Fibroblast of the conjunctiva (primary cell): ENCODE data around the gene GAB3.

Source experiments
- DNase-seq: peaks from one replicate; pipeline ENCODE4 v3.0.0-alpha.2; 2010; ENCODE audit warnings: low read depth

The GAB3 gene

GRCh38 chrX:154750301-154751202, at the start of gene GAB3:
TSS of gene GAB3 (minus strand) at chrX:154751077. CDS start at chrX:154751025, 52 bp downstream.
- DNase-seq: no peak

GRCh38 chrX:154799556-154800348, 48.9 kb upstream of the GAB3 start:
- DNase-seq: no peak

- DNase-seq: no peak
Measured at GRCh38 chrX:154797006-154797405, 46.1 kb upstream of the GAB3 start.

GRCh38 chrX:154795016-154795415, 44.1 kb upstream of the GAB3 start:
- no peak for DNase-seq

GRCh38 chrX:154793084-154793795, 42.4 kb upstream of the GAB3 start:
- DNase-seq: no peak

- DNase-seq: no peak
Measured at GRCh38 chrX:154791939-154792338, 41.1 kb upstream of the GAB3 start.

GRCh38 chrX:154791467-154791866, 40.6 kb upstream of the GAB3 start:
- DNase-seq: no peak

GRCh38 chrX:154785716-154786115, 34.8 kb upstream of the GAB3 start:
- no peak for DNase-seq

- DNase-seq: no peak
Measured at GRCh38 chrX:154784149-154784995, 33.5 kb upstream of the GAB3 start.

- DNase-seq: no peak
Measured at GRCh38 chrX:154780968-154781367, 30.1 kb upstream of the GAB3 start.

GRCh38 chrX:154779261-154779660, 28.4 kb upstream of the GAB3 start:
- DNase-seq: no peak

- DNase-seq: no peak
Measured at GRCh38 chrX:154776753-154777152, 25.9 kb upstream of the GAB3 start.

- no peak for DNase-seq
Measured at GRCh38 chrX:154775419-154776349, 24.8 kb upstream of the GAB3 start.

GRCh38 chrX:154774622-154775021, 23.7 kb upstream of the GAB3 start:
- no peak for DNase-seq

- DNase-seq: peak; percentile 93
Measured at GRCh38 chrX:154762537-154763296, 11.8 kb upstream of the GAB3 start, which contains the start of gene DKC1. TSS of gene DKC1 (plus strand) at chrX:154762864. CDS start at chrX:154762966, 102 bp downstream.

- DNase-seq: no peak
Measured at GRCh38 chrX:154761977-154762536, 11.2 kb upstream of the GAB3 start.

GRCh38 chrX:154758696-154759095, 7.8 kb upstream of the GAB3 start:
- DNase-seq: no peak

- DNase-seq: no peak
Measured at GRCh38 chrX:154751669-154752271, 893 bp upstream of the GAB3 start.

GRCh38 chrX:154751203-154751668, 359 bp upstream of the GAB3 start:
- no peak for DNase-seq
